Measurements from ENCODE around the gene ERMAP. TPM values are rescaled to one million over a fixed set of nuclear protein-coding genes. Genes with fewer than 3 reads are reported as not detected.

Gene ERMAP
- total and polyA plus RNA-seq, 2 of the 8 experiments (the other 6 are each of a cell fraction or from before 2014, with no cell fraction given), result 2.5 to 3.9 TPM

- peak; percentile 52; the same call in 1 of the 2 replicates for TF ChIP-seq TEAD4 (IDR thresholded peaks at IDR 0.05; ENCODE audit: low read depth, low read length)
- TF ChIP-seq POLR2AphosphoS5 (IDR thresholded peaks at IDR 0.05; ENCODE audit: low read depth, low read length), result no peak; the same call in 1 of the 2 replicates
- TF ChIP-seq SRF (IDR thresholded peaks at IDR 0.05; ENCODE audit: low read depth, low read length), result no peak
- TF ChIP-seq EGR1 (IDR thresholded peaks at IDR 0.05; ENCODE audit: borderline replicate concordance, low read depth, low read length), result 0 out of 2 replicates have a peak, but pooled peaks have one; percentile 13
- no peak overlapping the region for H2BK120ac ChIP-seq (replicated peaks; ENCODE audit: low read depth, low read length)
- H3K23me2 ChIP-seq (ENCODE audit: low read depth, low read length), result no peaks in the 10 kb centered on the region; the same call in 1 of the 2 replicates
- no peak overlapping the region for H3K27ac ChIP-seq (ENCODE audit: low read depth, low read length)
- no peak overlapping the region for H4K8ac ChIP-seq (ENCODE audit: extremely low read depth, insufficient read depth, low read length)
- peaks cover 0 to 3% (median under 1%) of the 10 kb centered on the region in 4 experiments; a peak in 3 of 7 replicates for H3K4me1 ChIP-seq (replicated peaks in 1 of 4; ENCODE audit: control insufficient read depth in 3 of 4, insufficient read depth in 4 of 4, low read length in 3 of 4)
- H3K4ac ChIP-seq (replicated peaks; ENCODE audit: insufficient read length, low read depth, low read length), result no peak overlapping the region
- no peak overlapping the region for H2BK20ac ChIP-seq (ENCODE audit: low read length)
- H3K9me3 ChIP-seq (ENCODE audit: insufficient read depth in 2 of 2, low read depth in 1 of 2, low read length in 1 of 2), result peaks cover 0 to 3% of the 10 kb centered on the region in 2 experiments; a peak in 1 of 4 replicates
- no peaks in the 10 kb centered on the region for H3K79me1 ChIP-seq (ENCODE audit: low read depth, low read length)
- no peak overlapping the region for H3K18ac ChIP-seq (ENCODE audit: extremely low read depth, low read length)
- no peak overlapping the region for H3K56ac ChIP-seq (replicated peaks; ENCODE audit: insufficient read length, low read depth, low read length)
- H3K14ac ChIP-seq (ENCODE audit: insufficient read length), result peak overlapping the region; percentile 61
- no peaks in the 10 kb centered on the region for H3K79me2 ChIP-seq (ENCODE audit: control insufficient read depth in 1 of 2, insufficient read depth in 2 of 2, low read length in 2 of 2)
- FAIRE-seq (peak; percentile 69), DNase-seq (ENCODE audit: low read depth in 1 of 2, low spot score in 2 of 2) (no peak)
- no peak overlapping the region for H3K4me2 ChIP-seq (ENCODE audit: insufficient read depth in 1 of 2, low read depth in 2 of 2, low read length in 2 of 2)
- H4K5ac ChIP-seq (ENCODE audit: insufficient read length, low read depth, low read length), result no peak overlapping the region
- no peak overlapping the region; a peak in 1 of 7 replicates for H3K9ac ChIP-seq (replicated peaks in 1 of 4; ENCODE audit: extremely low read depth in 1 of 4, low read depth in 3 of 4, low read length in 3 of 4)
- no peak overlapping the region for H2BK5ac ChIP-seq (ENCODE audit: low read depth, low read length)
- H2BK12ac ChIP-seq (ENCODE audit: low read depth, low read length), result no peak overlapping the region
- no peak overlapping the region for H3K23ac ChIP-seq (ENCODE audit: insufficient read length)
- WGBS, 2 experiments (ENCODE audit: extremely low coverage in 1 of 2, insufficient coverage in 1 of 2, insufficient read length in 1 of 2, insufficient replicate concordance in 2 of 2, low coverage in 1 of 2, low lambda C conversion rate in 2 of 2, missing lambda C conversion rate in 1 of 2), result 64% methylated on average over 2 of the region's 2 CpGs; no CpG with 5 or more reads in 1 of the 2 experiments
- POLR2A ChIA-PET (ENCODE audit: partially characterized antibody), result interaction anchor here (0.9 to 1.5 kb wide), 2 partner anchors 30 to 56 kb away, joined by 3 read pairs; partner anchors contain the start of gene ZNF691
- H3K4me3 ChIP-seq (ENCODE audit: extremely low read depth in 1 of 4, insufficient read depth in 2 of 4, low read depth in 3 of 4, low read length in 4 of 4), result no peak overlapping the region
- H3K27me3 ChIP-seq (replicated peaks in 1 of 4; ENCODE audit: control insufficient read depth in 3 of 4, extremely low read depth in 1 of 4, insufficient read depth in 3 of 4, low read length in 3 of 4), result no peaks in the 10 kb centered on the region
- H2BK15ac ChIP-seq (ENCODE audit: low read length), result no peak overlapping the region
- no peak overlapping the region for H2AK5ac ChIP-seq (ENCODE audit: low read depth, low read length)
- H4K91ac ChIP-seq (replicated peaks; ENCODE audit: insufficient read length, low read length), result no peak overlapping the region
- no peak overlapping the region for H2AFZ ChIP-seq (ENCODE audit: low read length)
- H4K20me1 ChIP-seq (replicated peaks in 1 of 2; ENCODE audit: control insufficient read depth in 1 of 2, insufficient read depth in 2 of 2, low read length in 2 of 2), result no peaks in the 10 kb centered on the region
- CTCF ChIA-PET (ENCODE audit: partially characterized antibody), result interaction anchor here (0.7 to 1.4 kb wide), 2 partner anchors 36 to 196 kb away, joined by 3 to 5 read pairs; no protein-coding TSS in a partner anchor
- no peaks in the 10 kb centered on the region for H3K36me3 ChIP-seq (ENCODE audit: control insufficient read depth in 2 of 4, insufficient read depth in 4 of 4, low read length in 3 of 4)
These were observed 60.5 kb downstream of the ERMAP start for GRCh38 chr1:42877380-42877779.

All from H1 (cell line).